GM21528 (cell line): ENCODE results near the gene ATPAF1.
A peak's percentile ranks its signal among the peaks of the same experiment; 100 is the strongest.

Experiments used
- ATAC-seq: cut with Tn5 transposase; IDR thresholded peaks from one replicate; pipeline ENCODE4 v1.9.1; 2021; ENCODE audit warnings: mild to moderate bottlenecking, moderate library complexity; ENCODE audit not compliant: unreplicated experiment, low FRiP score

The ATPAF1 gene

GRCh38 chr1:46617108-46617800, 50.9 kb downstream of the ATPAF1 start:
- no peak for ATAC-seq

GRCh38 chr1:46616277-46617107, 51.7 kb downstream of the ATPAF1 start, which contains the start of gene MOB3C:
MOB3C (minus strand) TSS chr1:46616811; CDS start chr1:46613321, 3,490 bp downstream.
- peak; percentile 70 for ATAC-seq

- no peak for ATAC-seq
These were observed 52.4 kb downstream of the ATPAF1 start for GRCh38 chr1:46615735-46616134.

- ATAC-seq = no peak
These were observed 53.1 kb downstream of the ATPAF1 start for GRCh38 chr1:46615088-46615487.

GRCh38 chr1:46614604-46614984, 53.6 kb downstream of the ATPAF1 start:
- no peak for ATAC-seq

GRCh38 chr1:46613661-46614603, 54.2 kb downstream of the ATPAF1 start:
- peak; percentile 42 for ATAC-seq

GRCh38 chr1:46612937-46613660, 55.1 kb downstream of the ATPAF1 start:
- ATAC-seq = no peak

- ATAC-seq = no peak
These were observed 56.4 kb downstream of the ATPAF1 start for GRCh38 chr1:46611691-46612221.

- no peak for ATAC-seq
These were observed 60.6 kb downstream of the ATPAF1 start for GRCh38 chr1:46607345-46608130.

- no peak for ATAC-seq
These were observed 61.8 kb downstream of the ATPAF1 start for GRCh38 chr1:46606255-46606965.

GRCh38 chr1:46605232-46605631, 62.9 kb downstream of the ATPAF1 start:
- ATAC-seq = no peak

- ATAC-seq = peak; percentile 95
These were observed 64.2 kb downstream of the ATPAF1 start, which contains the start of gene MKNK1 for GRCh38 chr1:46603858-46604549. MKNK1 (minus strand) TSS chr1:46604268; CDS start chr1:46583327, 20,941 bp downstream.

- peak; percentile 4 for ATAC-seq
These were observed 64.7 kb downstream of the ATPAF1 start for GRCh38 chr1:46603481-46603857.

GRCh38 chr1:46601257-46602007, 66.7 kb downstream of the ATPAF1 start:
- ATAC-seq = no peak

GRCh38 chr1:46599059-46599970, 68.8 kb downstream of the ATPAF1 start:
- no peak for ATAC-seq

- no peak for ATAC-seq
These were observed 71.3 kb downstream of the ATPAF1 start for GRCh38 chr1:46596846-46597245.
